GM12878 (cell line): ENCODE results near the gene MLLT3.

Experiments
- CHD2 ChIP-seq: IDR thresholded peaks from 2 replicates; pipeline ENCODE4 v1.6.1; 2011; ENCODE audit warnings: low read depth, low read length, improper control_type of control experiment, borderline replicate concordance
- CTCF ChIP-seq, 3 experiments: IDR thresholded peaks in 2 of 3; conservative IDR thresholded peaks in 1 of 3; 2 replicates each; pipeline ENCODE4 v1.5.1; 2011; ENCODE audit warnings: low read depth in 3 of 3, low read length in 3 of 3, mild to moderate bottlenecking in 3 of 3, control low read depth in 2 of 3, moderate library complexity in 2 of 3, inconsistent platforms in 1 of 3, mixed read lengths in 1 of 3; ENCODE audit not compliant: control insufficient read depth in 2 of 3, insufficient read depth in 1 of 3; ENCODE audit errors: extremely low read depth in 1 of 3
- FOXM1 ChIP-seq: IDR thresholded peaks from 2 replicates; pipeline ENCODE4 v1.6.1; 2012; ENCODE audit warnings: low read depth, mild to moderate bottlenecking, inconsistent platforms, low read length, moderate library complexity
- JUNB ChIP-seq: IDR thresholded peaks from 2 replicates; pipeline ENCODE4 v1.6.1; 2016; ENCODE audit warnings: antibody characterized with exemption, mild to moderate bottlenecking
- KLF5 ChIP-seq: fragments of 450-650 bp; IDR thresholded peaks from 2 replicates; pipeline ENCODE4 v1.6.1; 2014; ENCODE audit warnings: mild to moderate bottlenecking; ENCODE audit not compliant: partially characterized antibody
- NRF1 ChIP-seq: conservative IDR thresholded peaks from 2 replicates; pipeline ENCODE4 v1.6.1; 2011; ENCODE audit warnings: mild to moderate bottlenecking, low read depth, low read length, improper control_type of control experiment
- POLR2A ChIP-seq: IDR thresholded peaks from 2 replicates; pipeline ENCODE4 v1.6.1; 2011; ENCODE audit warnings: low read depth, mild to moderate bottlenecking, low read length
- POLR2AphosphoS5 ChIP-seq: IDR thresholded peaks from 2 replicates; pipeline ENCODE4 v1.6.1; 2011; ENCODE audit warnings: mild to moderate bottlenecking, low read length, inconsistent platforms
- RAD21 ChIP-seq: IDR thresholded peaks from 2 replicates; pipeline ENCODE4 v1.6.1; 2011; ENCODE audit warnings: mild to moderate bottlenecking, low read depth, low read length, moderate library complexity; ENCODE audit not compliant: insufficient read depth
- SREBF1 ChIP-seq: IDR thresholded peaks from 2 replicates; pipeline ENCODE4 v1.6.1; 2012; ENCODE audit warnings: mild to moderate bottlenecking, low read length

GRCh38 chr9:20418485-20418884, 203.8 kb downstream of the MLLT3 start:
- TF ChIP-seq FOXM1: no peak
- TF ChIP-seq RAD21: no peak
- no peak for TF ChIP-seq KLF5
- no peak for TF ChIP-seq JUNB
- TF ChIP-seq POLR2AphosphoS5: no peak
- no peak for TF ChIP-seq CTCF (IDR thresholded peaks at IDR 0.05 in 2 of 3, conservative IDR thresholded peaks at IDR 0.05 in 1 of 3; ENCODE audit: control insufficient read depth in 2 of 3, extremely low read depth in 1 of 3, insufficient read depth in 1 of 3, low read depth in 3 of 3, low read length in 3 of 3)
- no peak for TF ChIP-seq POLR2A
- TF ChIP-seq CHD2: no peak
- no peak for TF ChIP-seq SREBF1
- no peak for TF ChIP-seq NRF1
